OCI-LY7 (cell line): ENCODE results near the gene CRTAP.

Experiments
- CTCF ChIP-seq: fragments of 200-600 bp; sonication (generic); conservative IDR thresholded peaks from 2 replicates; pipeline ENCODE4 v1.5.1; 2014; ENCODE audit warnings: mild to moderate bottlenecking, antibody characterized with exemption, low read length, moderate library complexity, mixed read lengths
- EZH2phosphoT487 ChIP-seq: fragments of 200-600 bp; sonication (generic); IDR thresholded peaks from 2 replicates; pipeline ENCODE4 v1.6.1; 2018; ENCODE audit warnings: low read depth, borderline replicate concordance, mild to moderate bottlenecking, mixed run types, antibody characterized with exemption, low read length, moderate library complexity, mixed read lengths

- TF ChIP-seq CTCF: no peak
- TF ChIP-seq EZH2phosphoT487: no peak
Measured at GRCh38 chr3:33145221-33145900, 31.5 kb downstream of the CRTAP start.
